ENCODE results near the gene HTR3E. TPM values are rescaled to one million over a fixed set of nuclear protein-coding genes. Genes with fewer than 3 reads are reported as not detected.

The HTR3E gene
- total RNA-seq, 2 experiments from 2014 or later, result not detected

- Histone ChIP-seq H3K4me3 (ENCODE audit: low read depth, low read length, poor library complexity, severe bottlenecking) (no peak overlapping the region), H3K27ac (ENCODE audit: low read depth, low read length, poor library complexity, severe bottlenecking) (no peak overlapping the region), H2AFZ (ENCODE audit: low read length) (no peak overlapping the region), H3K4me1 (ENCODE audit: insufficient read depth, low read length, poor library complexity, severe bottlenecking) (no peaks in the 10 kb centered on the region), H3K36me3 (ENCODE audit: insufficient read depth, low read length) (no peaks in the 10 kb centered on the region), H4K20me1 (ENCODE audit: insufficient read depth, low read length) (no peaks in the 10 kb centered on the region), H3K79me2 (ENCODE audit: insufficient read depth, low read depth, low read length) (no peaks in the 10 kb centered on the region), H3K9me2 (ENCODE audit: insufficient read depth, low read length) (no peaks in the 10 kb centered on the region), H3K9me3 (ENCODE audit: low read length) (no peaks in the 10 kb centered on the region), H3K4me2 (ENCODE audit: low read length) (no peak overlapping the region)
- no peak for DNase-seq (ENCODE audit: low spot score)
- ChIA-PET CTCF (ENCODE audit: unreplicated experiment) (no interaction called here), POLR2A (interaction anchor here (1.1 to 1.9 kb wide), 2 partner anchors 10 to 14 kb away, joined by 3 to 5 read pairs; no protein-coding TSS in a partner anchor)
- no TSS peak for BruUV-seq (replicated peaks)
- intact Hi-C loops (cut with micrococcal nuclease; ENCODE audit: unreplicated experiment), result no loop called here
- no peak for TF ChIP-seq CTCF (conservative IDR thresholded peaks at IDR 0.05; ENCODE audit: low read length)
- no peak for TF ChIP-seq EZH2phosphoT487 (IDR thresholded peaks at IDR 0.05; ENCODE audit: borderline replicate concordance, low read depth, low read length)
Measured at GRCh38 chr3:184058029-184058428, 38.8 kb upstream of the HTR3E start.

- Histone ChIP-seq H3K27ac (ENCODE audit: low read depth, low read length, poor library complexity, severe bottlenecking) (no peak overlapping the region), H3K9me3 (ENCODE audit: low read length) (no peaks in the 10 kb centered on the region), H3K4me2 (ENCODE audit: low read length) (no peak overlapping the region), H3K36me3 (ENCODE audit: insufficient read depth, low read length) (no peaks in the 10 kb centered on the region), H3K79me2 (ENCODE audit: insufficient read depth, low read depth, low read length) (no peaks in the 10 kb centered on the region), H4K20me1 (ENCODE audit: insufficient read depth, low read length) (no peaks in the 10 kb centered on the region), H3K9me2 (ENCODE audit: insufficient read depth, low read length) (no peaks in the 10 kb centered on the region), H3K4me1 (ENCODE audit: insufficient read depth, low read length, poor library complexity, severe bottlenecking) (no peaks in the 10 kb centered on the region), H2AFZ (ENCODE audit: low read length) (no peak overlapping the region), H3K4me3 (ENCODE audit: low read depth, low read length, poor library complexity, severe bottlenecking) (no peak overlapping the region)
- TF ChIP-seq EZH2phosphoT487 (IDR thresholded peaks at IDR 0.05; ENCODE audit: borderline replicate concordance, low read depth, low read length), result no peak
- no peak for TF ChIP-seq CTCF (conservative IDR thresholded peaks at IDR 0.05; ENCODE audit: low read length)
- BruUV-seq (replicated peaks), result no TSS peak
- POLR2A ChIA-PET, result interaction anchor here (1.9 kb wide), 1 partner anchor 8 kb away, joined by 5 read pairs; no protein-coding TSS in a partner anchor
- DNase-seq (ENCODE audit: low spot score), result no peak
- intact Hi-C loops (cut with micrococcal nuclease; ENCODE audit: unreplicated experiment), result no loop called here
- CTCF ChIA-PET (ENCODE audit: unreplicated experiment), result no interaction called here
Measured at GRCh38 chr3:184059424-184059823, 37.4 kb upstream of the HTR3E start.

GRCh38 chr3:184062637-184063036 lies 34.2 kb upstream of the HTR3E start:
- no peaks in the 10 kb centered on the region for H3K9me2 ChIP-seq (ENCODE audit: insufficient read depth, low read length)
- no peaks in the 10 kb centered on the region for H3K9me3 ChIP-seq (ENCODE audit: low read length)
- no TSS peak for BruUV-seq (replicated peaks)
- H3K36me3 ChIP-seq (ENCODE audit: insufficient read depth, low read length), result no peaks in the 10 kb centered on the region
- TF ChIP-seq CTCF (conservative IDR thresholded peaks at IDR 0.05; ENCODE audit: low read length), result no peak
- no peak for TF ChIP-seq EZH2phosphoT487 (IDR thresholded peaks at IDR 0.05; ENCODE audit: borderline replicate concordance, low read depth, low read length)
- no peak overlapping the region for H3K4me3 ChIP-seq (ENCODE audit: low read depth, low read length, poor library complexity, severe bottlenecking)
- ChIA-PET POLR2A (interaction anchor here (0.7 kb wide), 1 partner anchor 14 kb away, joined by 3 read pairs; no protein-coding TSS in a partner anchor), CTCF (ENCODE audit: unreplicated experiment) (no interaction called here)
- no peak overlapping the region for H3K27ac ChIP-seq (ENCODE audit: low read depth, low read length, poor library complexity, severe bottlenecking)
- H2AFZ ChIP-seq (ENCODE audit: low read length), result no peak overlapping the region
- no peaks in the 10 kb centered on the region for H3K4me1 ChIP-seq (ENCODE audit: insufficient read depth, low read length, poor library complexity, severe bottlenecking)
- no peaks in the 10 kb centered on the region for H4K20me1 ChIP-seq (ENCODE audit: insufficient read depth, low read length)
- no peaks in the 10 kb centered on the region for H3K79me2 ChIP-seq (ENCODE audit: insufficient read depth, low read depth, low read length)
- DNase-seq (ENCODE audit: low spot score), result no peak
- H3K4me2 ChIP-seq (ENCODE audit: low read length), result no peak overlapping the region
- intact Hi-C loops (cut with micrococcal nuclease; ENCODE audit: unreplicated experiment), result no loop called here

Data from OCI-LY7 (cell line).